ENCODE measurements around the gene RFESD.
"Not testable (repeated sequence)": the region's sequence is repeated elsewhere in the genome, so short reads cannot be mapped to it uniquely, and the experiment has no call there.

The RFESD gene

GRCh38 chr5:95704150-95704549 lies 57.6 kb downstream of the RFESD start:
- Histone ChIP-seq H3K4me1 (ENCODE audit: control insufficient read depth in 1 of 2, insufficient read depth in 1 of 2, low read depth in 1 of 2, low read length in 1 of 2) (no peaks in the 10 kb centered on the region), H3K9me3 (no peaks in the 10 kb centered on the region), H3K27me3 (no peaks in the 10 kb centered on the region), H3K36me3 (no peaks in the 10 kb centered on the region), H3K27ac (no peak overlapping the region), H3K4me3 (ENCODE audit: low read depth in 1 of 2, low read length in 1 of 2) (no peak overlapping the region)
- no peak for TF ChIP-seq CTCF (IDR thresholded peaks at IDR 0.05)

- not testable (repeated sequence) for H3K27me3 ChIP-seq; H3K4me1 ChIP-seq (ENCODE audit: control insufficient read depth in 1 of 2, insufficient read depth in 1 of 2, low read depth in 1 of 2, low read length in 1 of 2); H3K4me3 ChIP-seq (ENCODE audit: low read depth in 1 of 2, low read length in 1 of 2); H3K36me3 ChIP-seq; H3K27ac ChIP-seq; H3K9me3 ChIP-seq
Measured at GRCh38 chr5:95706196-95706595, 59.6 kb downstream of the RFESD start.

GRCh38 chr5:95707055-95707454 lies 60.5 kb downstream of the RFESD start:
- Histone ChIP-seq H3K36me3 (no peaks in the 10 kb centered on the region), H3K27ac (no peak overlapping the region), H3K4me3 (ENCODE audit: low read depth in 1 of 2, low read length in 1 of 2) (no peak overlapping the region), H3K27me3 (no peaks in the 10 kb centered on the region), H3K9me3 (no peaks in the 10 kb centered on the region), H3K4me1 (ENCODE audit: control insufficient read depth in 1 of 2, insufficient read depth in 1 of 2, low read depth in 1 of 2, low read length in 1 of 2) (no peaks in the 10 kb centered on the region)
- no peak for TF ChIP-seq CTCF (IDR thresholded peaks at IDR 0.05)

All from neutrophil (primary cell).